Omental fat pad (tissue), 4 donors: ENCODE measurements around the gene GPAT2. TPM values are rescaled to one million over a fixed set of nuclear protein-coding genes. Genes with fewer than 3 reads are reported as not detected.
"Not testable (repeated sequence)": the region's sequence is repeated elsewhere in the genome, so short reads cannot be mapped to it uniquely, and the experiment has no call there.

ENCODE experiments used
- ATAC-seq: fragments of 150-250 bp; one replicate; pipeline ENCODE4 v1.9.1; 2016; ENCODE audit warnings: mild to moderate bottlenecking, moderate library complexity; ENCODE audit not compliant: low FRiP score
- DNase-seq: peaks from one replicate; pipeline ENCODE4 v3.0.0-alpha.2; 2019; ENCODE audit warnings: low spot score
- CTCF ChIP-seq, 3 donors: fragments of 450-650 bp; IDR thresholded peaks; one replicate each; pipeline ENCODE4 v1.5.1; 2016 to 2017; ENCODE audit warnings: antibody characterized with exemption in 3 of 3, mild to moderate bottlenecking in 3 of 3, moderate library complexity in 2 of 3
- total RNA-seq, 4 donors: library from RNA; depleted of rRNA; stranded (reverse); fragments of >200 nt; gene quantifications; one replicate each; pipeline ENCODE4 v1.1.0, GENCODE V29; 2016

GPAT2 gene
- total RNA-seq, result 10 to 100 TPM in 2 of 4 donors, 1 to 10 TPM in 2; 4.3 to 17.2 (median 11.4) TPM

- ATAC-seq, DNase-seq: not testable (repeated sequence)
Observed at GRCh38 chr2:96034792-96035191, at the start of gene GPAT2. GPAT2 (minus strand) TSS chr2:96034916; CDS start chr2:96032359, 2,557 bp downstream.

GRCh38 chr2:96083989-96084857, 49.5 kb upstream of the GPAT2 start:
- ATAC-seq (no peak), DNase-seq (no peak)
- TF ChIP-seq CTCF (IDR thresholded peaks at IDR 0.05), result no peak

- no peak for TF ChIP-seq CTCF (IDR thresholded peaks at IDR 0.05)
- DNase-seq (no peak), ATAC-seq (no peak)
Observed at GRCh38 chr2:96083064-96083939, 48.6 kb upstream of the GPAT2 start.

- ATAC-seq, result no peak
- TF ChIP-seq CTCF (IDR thresholded peaks at IDR 0.05), result no peak
- no peak for DNase-seq
Observed at GRCh38 chr2:96082211-96083063, 47.7 kb upstream of the GPAT2 start.

- DNase-seq (no peak), ATAC-seq (no peak)
- TF ChIP-seq CTCF (IDR thresholded peaks at IDR 0.05), result no peak
Observed at GRCh38 chr2:96081042-96081441, 46.3 kb upstream of the GPAT2 start.

- ATAC-seq (no peak), DNase-seq (no peak)
- no peak for TF ChIP-seq CTCF (IDR thresholded peaks at IDR 0.05)
Observed at GRCh38 chr2:96075199-96075771, 40.6 kb upstream of the GPAT2 start.
